GM21390 (cell line): ENCODE results near the gene RGP1.

ENCODE experiments used
- ATAC-seq: cut with Tn5 transposase; IDR thresholded peaks from one replicate; pipeline ENCODE4 v1.9.1; 2021; ENCODE audit not compliant: unreplicated experiment

RGP1 gene

DNA sequence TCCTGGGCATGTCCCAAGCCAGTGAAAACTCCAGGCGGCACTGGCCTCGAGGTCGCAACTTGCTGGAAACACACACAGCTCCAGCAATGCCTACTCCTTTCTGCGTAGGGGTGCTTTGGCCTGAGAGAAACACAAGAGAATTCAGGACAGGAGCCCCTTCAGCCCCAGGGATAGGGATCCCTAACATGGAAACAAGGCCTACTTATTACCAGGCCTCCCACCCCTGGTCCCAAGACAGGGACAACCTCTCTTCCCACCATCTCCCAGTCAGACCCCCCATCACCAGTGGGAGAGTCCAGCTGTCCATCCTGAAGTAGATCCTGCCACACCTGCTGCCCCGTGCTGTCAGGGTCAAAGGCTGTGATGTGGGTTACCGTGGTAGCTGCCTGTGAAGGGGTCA is 8.8 kb upstream of the RGP1 start:
- no peak for ATAC-seq

GRCh38 chr9:35741740-35742139 is 7.3 kb upstream of the RGP1 start:
- no peak for ATAC-seq

GRCh38 chr9:35743452-35743851 is 5.6 kb upstream of the RGP1 start:
- ATAC-seq, result no peak

- no peak for ATAC-seq
Measured at GRCh38 chr9:35743880-35744518, 5.1 kb upstream of the RGP1 start.

- ATAC-seq, result no peak
Measured at GRCh38 chr9:35745569-35745968, 3.5 kb upstream of the RGP1 start.

- ATAC-seq, result no peak
Measured at GRCh38 chr9:35746583-35746982, 2.5 kb upstream of the RGP1 start.

DNA sequence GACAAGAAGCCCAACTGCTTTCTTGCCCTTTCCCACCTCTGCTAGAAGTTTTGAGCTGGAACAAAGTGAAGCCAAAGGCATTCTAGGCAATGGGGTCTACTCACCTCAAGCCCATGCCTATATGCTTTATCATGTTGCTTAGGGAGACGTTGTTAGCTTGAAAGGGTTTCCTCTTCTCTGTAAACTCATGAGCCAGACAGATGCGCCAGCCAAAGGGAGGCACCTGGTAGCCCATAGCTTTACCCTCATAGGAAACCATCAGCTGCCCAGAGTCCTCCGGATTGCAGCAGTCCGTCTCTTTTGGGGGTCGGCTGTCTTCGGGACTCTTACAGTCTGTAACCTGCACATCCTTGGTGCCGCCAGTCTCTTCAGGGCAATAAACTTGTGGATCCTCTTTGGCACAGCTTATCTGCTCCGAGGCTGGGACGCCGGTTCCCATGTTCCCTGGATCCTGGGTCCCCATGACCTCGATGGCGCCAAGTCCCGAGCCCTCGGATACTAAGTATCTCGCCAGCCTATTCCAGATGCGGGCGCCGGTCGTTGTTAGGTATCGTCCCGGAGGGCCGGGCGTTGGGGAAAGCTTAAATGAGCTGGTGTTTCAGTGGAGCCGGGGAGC is 737 bp upstream of the RGP1 start:
- no peak for ATAC-seq

- ATAC-seq, result peak; percentile 33
Measured at GRCh38 chr9:35749515-35750255, 598 bp downstream of the RGP1 start.

DNA sequence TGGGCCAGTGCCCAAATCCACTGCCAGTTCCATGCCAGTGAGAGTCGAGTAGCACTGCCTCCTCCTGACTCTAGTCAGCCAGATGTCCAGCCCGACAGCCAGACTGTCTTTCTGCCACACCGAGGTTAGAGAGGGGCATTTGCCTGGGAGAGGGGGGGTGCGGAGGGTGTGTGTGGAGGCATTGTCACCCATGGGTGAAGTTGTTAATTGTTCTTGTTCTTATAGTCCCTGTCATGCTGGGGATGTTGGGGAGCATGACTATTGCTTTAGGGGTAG is 1.1 kb downstream of the RGP1 start:
- no peak for ATAC-seq

DNA sequence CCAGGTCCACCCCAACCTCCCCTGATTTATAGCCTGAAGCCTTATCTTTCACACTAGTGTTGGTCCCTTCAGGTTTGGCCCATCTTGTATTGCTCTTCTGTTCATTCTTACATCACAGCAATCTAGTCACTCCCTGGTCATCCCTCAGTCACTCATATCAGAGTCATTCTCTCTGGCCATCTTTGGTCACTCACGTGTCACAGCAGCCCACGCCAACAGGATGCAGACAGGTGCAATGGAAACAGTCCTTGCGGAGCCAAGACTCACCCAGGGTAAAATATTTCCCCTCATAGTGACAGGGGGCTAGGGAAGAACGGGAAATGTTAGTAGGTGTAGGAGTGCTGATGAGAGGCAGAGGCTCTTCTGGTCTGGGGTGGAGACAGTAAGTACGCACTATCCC is 4.4 kb downstream of the RGP1 start:
- ATAC-seq, result no peak

GRCh38 chr9:35754264-35754663 is 5.2 kb downstream of the RGP1 start, which contains the start of gene MSMP:
MSMP (minus strand) TSS chr9:35754276; CDS start chr9:35754129, 147 bp downstream.
- ATAC-seq, result no peak

- no peak for ATAC-seq
Measured at GRCh38 chr9:35755071-35755470, 6.0 kb downstream of the RGP1 start.

DNA sequence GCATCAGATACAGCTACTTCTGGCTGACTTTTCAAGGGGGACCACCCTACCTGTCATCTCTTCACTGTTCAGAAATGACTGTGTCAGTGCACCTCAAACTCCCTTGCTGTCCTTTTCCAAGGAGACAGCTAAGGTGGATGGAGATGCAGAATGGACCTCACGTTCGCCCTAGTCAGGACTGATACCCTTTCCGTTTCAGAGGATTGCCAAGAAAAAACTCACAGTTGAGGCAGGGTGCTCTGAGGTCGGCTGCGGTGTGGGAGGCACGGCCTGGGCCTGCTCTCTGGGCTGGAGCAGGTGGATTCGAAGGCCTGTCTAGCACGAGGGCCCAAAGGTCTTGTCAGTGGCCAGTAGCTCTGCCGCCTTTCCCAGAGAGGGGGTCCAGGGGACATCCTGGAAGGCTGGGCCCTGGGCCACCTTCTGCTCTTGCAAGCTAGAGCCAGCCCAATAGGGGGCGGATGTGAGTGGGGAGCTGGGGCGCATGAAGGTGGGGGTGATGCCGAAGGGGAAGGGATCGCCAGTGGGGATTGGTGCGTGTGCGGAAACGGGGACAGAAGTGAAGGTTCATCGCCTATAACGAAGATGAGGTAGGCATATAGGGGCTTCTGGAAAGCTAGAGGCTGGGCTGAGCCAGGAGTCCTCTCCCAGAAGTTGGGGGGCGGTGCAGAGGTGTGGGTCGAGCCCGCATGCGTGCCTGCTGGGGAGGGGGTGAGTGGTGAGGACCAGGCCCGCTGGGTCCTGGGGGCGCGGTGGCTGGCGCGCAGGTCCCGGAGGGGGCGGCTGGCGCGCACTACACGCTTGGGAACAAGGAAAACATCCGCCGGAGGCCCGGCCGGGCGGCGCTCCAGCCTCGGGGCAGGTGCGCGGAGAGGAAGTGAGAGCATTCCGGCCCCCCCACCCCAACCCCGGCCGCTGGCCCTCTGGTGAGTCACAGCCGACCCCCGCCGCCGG is 7.5 kb downstream of the RGP1 start:
- ATAC-seq, result peak; percentile 62

GRCh38 chr9:35757226-35757891 is 8.3 kb downstream of the RGP1 start:
- peak; percentile 39 for ATAC-seq

GRCh38 chr9:35757892-35758275 is 8.8 kb downstream of the RGP1 start:
- ATAC-seq, result no peak

DNA sequence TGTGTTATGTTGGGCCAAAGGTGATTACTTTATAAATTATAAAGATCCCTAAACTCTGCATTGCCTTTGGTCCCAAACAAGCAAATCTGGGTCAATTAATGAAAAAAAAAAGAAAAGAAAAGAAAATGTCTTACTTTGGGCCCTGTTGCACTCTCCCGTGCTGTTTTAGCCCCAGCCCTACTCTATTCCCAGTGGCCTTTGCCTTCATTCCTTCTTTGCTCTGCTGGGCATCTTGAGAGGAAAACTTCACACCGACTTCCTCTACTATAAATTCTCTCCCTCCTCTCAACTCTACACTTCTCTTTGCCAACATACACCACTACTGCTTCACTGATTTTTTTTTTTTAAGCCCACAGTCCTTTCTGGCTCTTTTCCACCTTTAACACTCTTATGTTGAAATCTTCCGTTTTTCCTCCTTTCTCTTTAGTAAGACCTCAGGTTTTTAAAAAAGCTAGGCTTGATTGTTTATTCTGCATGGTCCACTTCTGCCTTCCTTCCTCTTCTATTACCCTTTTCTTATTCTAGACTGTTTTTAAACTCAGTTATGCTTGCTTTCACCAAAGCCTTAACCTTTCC is 9.5 kb downstream of the RGP1 start:
- ATAC-seq, result no peak

DNA sequence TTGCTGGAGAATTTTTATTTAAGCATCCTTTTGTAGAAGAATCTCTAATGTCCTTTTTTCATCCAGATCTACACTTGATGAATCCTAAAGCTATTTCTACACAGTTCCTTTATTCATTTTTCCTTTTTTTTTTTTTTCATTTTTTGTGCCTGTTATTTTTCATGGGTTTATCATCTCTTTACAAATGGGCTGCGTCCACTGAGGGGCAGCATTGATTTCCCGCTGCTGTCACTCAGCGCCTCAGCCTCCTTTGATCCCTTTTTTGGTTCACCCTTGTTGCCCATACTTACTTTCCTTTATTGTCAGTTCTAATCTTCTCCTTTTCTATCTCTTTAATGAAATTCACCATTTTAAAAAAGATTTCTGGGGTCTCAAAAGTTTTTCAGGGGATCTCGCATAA is 10.7 kb downstream of the RGP1 start:
- ATAC-seq, result no peak

- ATAC-seq, result no peak
Measured at GRCh38 chr9:35760651-35761050, 11.6 kb downstream of the RGP1 start.

- no peak for ATAC-seq
Measured at GRCh38 chr9:35763181-35763580, 14.1 kb downstream of the RGP1 start.

GRCh38 chr9:35763803-35764202 is 14.7 kb downstream of the RGP1 start:
- no peak for ATAC-seq

DNA sequence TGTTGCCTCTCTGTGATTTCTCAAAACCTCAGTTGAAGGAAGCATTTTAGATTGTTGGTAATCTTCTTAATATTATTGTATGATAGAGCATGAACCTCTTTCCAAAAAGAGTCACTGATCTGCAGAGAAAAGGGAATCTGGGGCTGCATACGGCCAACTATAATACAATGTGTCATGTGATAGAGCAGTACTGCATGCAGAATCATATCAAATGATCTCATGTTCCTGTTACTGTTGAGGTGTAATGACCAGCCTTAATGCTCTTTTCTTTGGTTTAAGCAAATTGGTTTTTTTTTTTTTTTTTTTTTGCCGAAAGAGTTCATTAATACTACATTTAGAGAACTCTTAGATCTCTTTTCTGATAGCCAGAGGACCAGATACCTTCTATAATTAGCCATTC is 17.9 kb downstream of the RGP1 start:
- ATAC-seq, result no peak
